Endothelial cell of umbilical vein (primary cell): ENCODE data around the gene ACSS1. TPM values are rescaled to one million over a fixed set of nuclear protein-coding genes. Genes with fewer than 3 reads are reported as not detected.

Source experiments
- BruUV-seq: library from RNA; stranded (reverse); fragments of 400-500 nt; replicated peaks from 2 replicates; lab custom pipeline; 2021; lab: Mats Ljungman, UMichigan
- CTCF ChIA-PET: fragments of 300-600, 350-600 bp; sonication (Branson Sonifier 250); formaldehyde crosslinking; loops from one replicate; lab custom pipeline; 2021; ENCODE audit warnings: antibody characterized with exemption, inconsistent platforms; lab: Charles Lee
- POLR2A ChIA-PET: fragments of 300-600, 350-600 bp; sonication (Branson Sonifier 250); formaldehyde crosslinking; loops from one replicate; lab custom pipeline; 2021; ENCODE audit warnings: antibody characterized with exemption, inconsistent platforms; lab: Charles Lee
- DNase-seq: peaks from one replicate; pipeline ENCODE4 v3.0.0-alpha.2; 2011; ENCODE audit warnings: low read depth, low spot score
- FAIRE-seq: peaks from 2 replicates; lab custom pipeline; 2011; peaks lifted over from hg19 to GRCh38; lab: Jason Lieb, UNC
- H2AFZ ChIP-seq: 2 replicates; pipeline ENCODE4 v1.6.0; 2012; ENCODE audit warnings: low read depth, low read length, control low read depth, inconsistent platforms
- H3K27ac ChIP-seq: 2 replicates; pipeline ENCODE4 v1.5.1; 2011; ENCODE audit warnings: low read depth, mild to moderate bottlenecking, control low read depth, low read length, moderate library complexity; ENCODE audit not compliant: insufficient read depth
- H3K27me3 ChIP-seq, 2 experiments: 2 replicates each; pipeline versions ENCODE4 v1.6.0 to v1.6.1; 2011; ENCODE audit warnings: low read length in 2 of 2, mixed read lengths in 1 of 2; ENCODE audit not compliant: control insufficient read depth in 2 of 2, insufficient read depth in 2 of 2
- H3K36me3 ChIP-seq, 2 experiments: 2 replicates in 1 of 2; 3 replicates in 1 of 2; pipeline ENCODE4 v1.5.1; 2011; ENCODE audit warnings: low read length in 2 of 2, mild to moderate bottlenecking in 1 of 2, moderate library complexity in 1 of 2; ENCODE audit not compliant: control insufficient read depth in 2 of 2, insufficient read depth in 2 of 2; ENCODE audit errors: extremely low read depth in 1 of 2
- H3K4me1 ChIP-seq: 3 replicates; pipeline ENCODE4 v1.5.1; 2011; ENCODE audit warnings: mild to moderate bottlenecking, low read length; ENCODE audit not compliant: control insufficient read depth, insufficient read depth; ENCODE audit errors: extremely low read depth
- H3K4me2 ChIP-seq: 2 replicates; pipeline ENCODE4 v1.6.1; 2011; ENCODE audit warnings: low read length, control low read depth, mixed read lengths; ENCODE audit not compliant: insufficient read depth
- H3K4me3 ChIP-seq, 3 experiments: fragments of 200-600 bp in 1 of 3; sonication (generic), shearing (Covaris generic) in 1 of 3; replicated peaks in 1 of 3; 2 replicates each; pipeline ENCODE4 v1.5.1; 2011 to 2016; ENCODE audit warnings: control low read depth in 3 of 3, low read length in 3 of 3, mild to moderate bottlenecking in 2 of 3, inconsistent platforms in 1 of 3, low read depth in 1 of 3, moderate library complexity in 1 of 3; ENCODE audit not compliant: insufficient read depth in 1 of 3
- H3K79me2 ChIP-seq: 2 replicates; pipeline ENCODE4 v1.6.0; 2012; ENCODE audit warnings: low read length, inconsistent platforms; ENCODE audit not compliant: control insufficient read depth, insufficient read depth
- H3K9ac ChIP-seq: replicated peaks from 2 replicates; pipeline ENCODE3; 2011; ENCODE audit warnings: low read length, control low read depth; ENCODE audit not compliant: insufficient read depth; ENCODE audit errors: extremely low read depth
- H3K9me1 ChIP-seq: replicated peaks from 3 replicates; pipeline ENCODE4 v1.6.0; 2011; ENCODE audit warnings: mild to moderate bottlenecking, low read length; ENCODE audit not compliant: control insufficient read depth, insufficient read depth; ENCODE audit errors: extremely low read depth
- H3K9me3 ChIP-seq: replicated peaks from 2 replicates; pipeline ENCODE4 v1.5.1; 2012; ENCODE audit warnings: low read length, inconsistent platforms; ENCODE audit not compliant: control insufficient read depth, insufficient read depth
- H4K20me1 ChIP-seq: replicated peaks from 2 replicates; pipeline ENCODE3; 2011; ENCODE audit warnings: mild to moderate bottlenecking, low read length; ENCODE audit not compliant: control insufficient read depth, insufficient read depth; ENCODE audit errors: extremely low read depth
- CTCF ChIP-seq, 2 donors: IDR thresholded peaks; 1 replicate in 1 of 2; 2 replicates in 1 of 2; pipeline ENCODE4 v1.5.1; 2011; ENCODE audit warnings: low read length in 2 of 2, mild to moderate bottlenecking in 2 of 2, moderate library complexity in 2 of 2, control low read depth in 1 of 2, inconsistent platforms in 1 of 2, low read depth in 1 of 2; ENCODE audit not compliant: insufficient read depth in 1 of 2; ENCODE audit errors: extremely low read depth in 1 of 2
- EZH2 ChIP-seq: IDR thresholded peaks from 2 replicates; pipeline ENCODE4 v1.6.1; 2012; ENCODE audit warnings: borderline replicate concordance, low read depth, mild to moderate bottlenecking, moderate library complexity, low read length, inconsistent platforms; ENCODE audit not compliant: severe bottlenecking
- FOS ChIP-seq: IDR thresholded peaks from 2 replicates; pipeline ENCODE4 v1.6.1; 2011; ENCODE audit warnings: mild to moderate bottlenecking, low read length, moderate library complexity, borderline replicate concordance; ENCODE audit not compliant: insufficient read depth
- GATA2 ChIP-seq: IDR thresholded peaks from 2 replicates; pipeline ENCODE4 v1.7.0; 2011; ENCODE audit warnings: low read depth, mild to moderate bottlenecking, moderate library complexity, mixed read lengths, low read length; ENCODE audit not compliant: insufficient read length, insufficient read depth
- JUN ChIP-seq: IDR thresholded peaks from 2 replicates; pipeline ENCODE4 v1.6.1; 2011; ENCODE audit warnings: borderline replicate concordance, low read depth; ENCODE audit not compliant: insufficient read length, insufficient read depth
- MYC ChIP-seq: IDR thresholded peaks from one replicate; pipeline ENCODE4 v1.6.1; 2011; ENCODE audit warnings: mild to moderate bottlenecking, low read depth, low read length
- POLR2A ChIP-seq: IDR thresholded peaks from 2 replicates; pipeline ENCODE4 v1.6.1; 2012; ENCODE audit warnings: low read depth, mild to moderate bottlenecking, control low read depth, low read length
- POLR2AphosphoS5 ChIP-seq: IDR thresholded peaks from 2 replicates; pipeline ENCODE4 v1.6.1; 2012; ENCODE audit warnings: low read depth, mild to moderate bottlenecking, control low read depth, low read length, moderate library complexity; ENCODE audit not compliant: insufficient read depth
- dilution Hi-C: fragments of 300-500 bp; cut with MboI; formaldehyde crosslinking; loops from one replicate; pipeline ENCODE4 v1.15.0; 2019; ENCODE audit warnings: low sequenced_read_pairs; ENCODE audit not compliant: extremely low pct_ligation_motif_present
- intact Hi-C: fragments of 100-400 bp; cut with micrococcal nuclease; formaldehyde crosslinking; loops from one replicate; pipeline ENCODE4 v1.10.0; 2022
- polyA plus RNA-seq, 4 experiments: library from polyadenylated mRNA; depleted of rRNA in 3 of 4; stranded (reverse) in 3 of 4; unstranded in 1 of 4; fragments of >200 nt; gene quantifications; 2 replicates each; pipeline versions ENCODE4 v1.2.1 to v1.2.3, GENCODE V29; 2011 to 2012; ENCODE audit warnings: missing spikeins in 1 of 4
- total RNA-seq: library from RNA; stranded (reverse); gene quantifications from 2 replicates; pipeline ENCODE4 v1.2.3, GENCODE V29; 2021
- TF ChIP-seq, protein P1 (sequence below): IDR thresholded peaks from 2 replicates; pipeline ENCODE4 v1.6.1; 2011; ENCODE audit not compliant: insufficient read depth, insufficient read length

ACSS1 gene
- total and polyA plus RNA-seq, 2 donors (not counting 3 experiments of a cell fraction or from before 2014, with no cell fraction given), result 6.2 to 17.9 TPM

DNA sequence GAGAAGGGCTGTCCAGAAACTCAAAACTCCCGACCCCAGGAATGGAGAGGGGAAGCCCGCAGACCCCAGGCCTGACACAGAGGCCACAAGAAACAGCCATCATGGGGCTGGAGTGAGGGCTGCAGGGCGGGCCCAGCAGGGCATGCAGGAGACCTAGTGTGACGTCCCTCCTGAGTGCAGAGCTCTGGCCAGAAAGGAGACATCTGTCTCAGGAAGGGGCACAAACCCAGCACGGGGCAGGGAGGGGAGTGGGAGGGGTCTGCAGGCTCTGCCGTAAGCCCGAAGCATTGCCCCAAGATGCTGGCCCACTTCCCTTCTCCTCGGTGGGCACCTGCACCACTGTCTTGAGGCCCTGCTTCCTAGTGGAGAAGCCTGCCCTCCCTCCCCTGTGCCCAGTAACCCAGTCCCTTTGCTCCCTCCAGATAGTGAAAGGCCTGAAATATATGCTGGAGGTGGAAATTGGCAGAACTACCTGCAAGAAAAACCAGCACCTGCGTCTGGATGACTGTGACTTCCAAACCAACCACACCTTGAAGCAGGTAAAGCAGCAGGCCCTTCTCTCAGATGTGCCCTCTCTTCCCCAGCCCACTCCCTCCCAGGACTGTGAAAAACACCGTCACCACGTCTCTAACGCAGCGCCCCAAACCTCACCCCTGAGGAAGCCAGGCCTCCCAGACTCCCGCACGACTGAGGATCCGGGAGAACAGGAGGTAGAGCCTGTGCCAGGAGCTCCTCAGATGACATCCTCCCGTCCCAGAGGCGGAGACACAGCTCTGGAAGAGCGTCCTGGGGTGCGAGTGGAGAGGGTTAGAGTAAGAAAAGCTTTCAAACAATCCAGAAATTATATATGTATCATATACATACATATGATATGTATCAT, 99.2 kb downstream of the ACSS1 start:
- H3K4me3 ChIP-seq, result no peak overlapping the region
- no peaks in the 10 kb centered on the region for H3K9me1 ChIP-seq
- H2AFZ ChIP-seq, result no peak overlapping the region
- no peak overlapping the region for H3K9ac ChIP-seq
- no peaks in the 10 kb centered on the region for H4K20me1 ChIP-seq
- peaks cover 2 to 8% of the 10 kb centered on the region in 2 experiments for H3K36me3 ChIP-seq
- H3K4me2 ChIP-seq, result no peak overlapping the region
- dilution Hi-C loops (no loop called here), intact Hi-C loops (no loop called here)
- POLR2A ChIA-PET, result no interaction called here
- DNase-seq, result no peak
- CTCF ChIA-PET, result no interaction called here
- TF ChIP-seq CTCF (IDR thresholded peaks at IDR 0.05; ENCODE audit: extremely low read depth in 1 of 2, insufficient read depth in 1 of 2, low read depth in 1 of 2, low read length in 2 of 2) (no peak), MYC (no peak), FOS (no peak), EZH2 (no peak), GATA2 (no peak), POLR2AphosphoS5 (no peak), POLR2A (no peak), JUN (no peak)
- TF ChIP-seq, protein P1, sequence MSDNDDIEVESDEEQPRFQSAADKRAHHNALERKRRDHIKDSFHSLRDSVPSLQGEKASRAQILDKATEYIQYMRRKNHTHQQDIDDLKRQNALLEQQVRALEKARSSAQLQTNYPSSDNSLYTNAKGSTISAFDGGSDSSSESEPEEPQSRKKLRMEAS, result no peak
- H3K79me2 ChIP-seq, result no peaks in the 10 kb centered on the region
- no TSS peak for BruUV-seq
- no peaks in the 10 kb centered on the region for H3K9me3 ChIP-seq
- no peak overlapping the region for H3K27ac ChIP-seq
- no peak for FAIRE-seq
- no peaks in the 10 kb centered on the region for H3K4me1 ChIP-seq
- H3K27me3 ChIP-seq, result no peaks in the 10 kb centered on the region
